ENCODE measurements around the gene WWC2. TPM values are rescaled to one million over a fixed set of nuclear protein-coding genes. Genes with fewer than 3 reads are reported as not detected.

Gene WWC2
- total and polyA plus RNA-seq, 12 donors, result 6.0 to 37.4 (median 31.2) TPM

DNA sequence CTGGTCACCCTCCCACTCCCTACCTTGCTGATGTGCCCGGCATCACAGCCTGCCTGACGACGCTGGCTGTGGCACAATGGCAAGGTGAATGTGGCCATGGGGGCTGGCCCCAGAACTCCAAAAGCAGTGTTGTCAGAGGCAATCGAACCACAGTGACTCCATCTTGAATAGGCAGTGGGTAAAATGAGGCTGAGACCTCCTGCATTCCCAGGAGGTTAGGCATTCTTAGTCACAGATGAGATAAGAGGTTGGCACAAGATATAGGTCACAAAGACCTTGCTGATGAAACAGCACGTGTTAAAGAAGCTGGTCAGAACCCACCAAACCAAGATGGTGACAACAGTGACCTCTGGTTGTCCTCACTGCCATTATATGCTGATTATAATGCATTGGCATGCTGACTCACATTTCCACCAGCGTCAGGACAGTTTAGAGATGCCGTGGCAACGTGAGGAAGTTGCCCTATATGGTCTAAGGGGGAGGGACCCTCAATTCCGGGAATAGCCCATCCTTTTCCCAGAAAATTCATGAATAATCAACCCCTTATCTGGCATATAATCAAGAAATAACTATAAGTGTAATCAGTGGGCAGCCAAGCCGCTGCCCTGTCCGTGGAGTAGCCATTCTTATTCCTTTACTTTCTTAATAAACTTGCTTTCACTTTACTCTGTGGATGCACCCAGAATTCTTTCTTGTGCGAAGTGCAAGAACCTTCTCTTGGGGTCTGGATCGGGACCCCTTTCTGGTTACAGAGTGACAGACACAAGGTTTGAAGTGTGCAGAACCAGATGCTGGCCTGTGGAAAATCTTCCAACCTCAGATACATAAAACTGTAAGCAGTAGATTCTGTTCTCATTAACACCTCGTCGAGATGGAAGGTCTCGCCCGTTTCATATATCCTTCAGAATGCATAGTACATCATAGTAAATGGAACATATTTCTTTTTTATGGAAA lies 249.9 kb downstream of the WWC2 start:
- Histone ChIP-seq H3K4me1 (peaks cover 0 to 25% (median 0%) of the 10 kb centered on the region in 9 donors), H3K36me3 (no peaks in the 10 kb centered on the region), H3K27ac (peak overlapping the region in 1 of 10 donors; percentile 73), H3K27me3 (peaks cover 0 to 19% (median 0%) of the 10 kb centered on the region in 7 donors), H3K9me3 (no peaks in the 10 kb centered on the region), H3K4me3 (no peak overlapping the region)
- 78 to 79% methylated on average over 17 of the region's 17 CpGs for WGBS, 2 donors
- intact Hi-C loops (cut with DNase I), result no loop called here
- DNase-seq, result no peak
- peak in 3 of 8 donors; percentile 44 to 73 (median 57) for ATAC-seq
- no peak for TF ChIP-seq CTCF (IDR thresholded peaks at IDR 0.05)

DNA sequence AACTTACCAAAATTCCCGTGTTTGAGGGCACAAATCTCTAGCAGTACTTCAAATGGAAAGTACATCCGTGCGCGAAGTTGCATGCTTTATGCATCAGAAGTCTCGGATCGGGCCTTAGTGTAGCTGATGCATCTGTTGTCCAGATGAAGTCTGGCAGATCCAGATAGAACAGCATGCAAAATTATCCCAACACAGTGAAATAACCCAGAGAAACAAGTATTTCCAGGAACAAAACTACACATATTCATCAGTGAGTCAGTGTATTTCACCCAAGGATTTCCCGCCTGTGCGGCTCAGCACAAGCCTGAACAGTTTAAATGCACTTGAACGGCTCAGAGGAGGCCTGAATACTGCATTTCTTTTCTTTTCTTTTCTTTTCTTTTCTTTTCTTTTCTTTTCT lies 250.6 kb downstream of the WWC2 start:
- Histone ChIP-seq H3K27me3 (peaks cover 0 to 19% (median 0%) of the 10 kb centered on the region in 7 donors), H3K9me3 (no peaks in the 10 kb centered on the region), H3K4me1 (peaks cover 0 to 25% (median 0%) of the 10 kb centered on the region in 9 donors), H3K36me3 (no peaks in the 10 kb centered on the region), H3K4me3 (no peak overlapping the region), H3K27ac (no peak overlapping the region)
- 97% methylated on average over 9 of the region's 9 CpGs for WGBS, 2 donors
- no peak for TF ChIP-seq CTCF (IDR thresholded peaks at IDR 0.05)
- intact Hi-C loops (cut with DNase I), result no loop called here
- no peak for ATAC-seq
- no peak for DNase-seq

GRCh38 chr4:183350317-183351071 lies 251.4 kb downstream of the WWC2 start:
- Histone ChIP-seq H3K9me3 (no peaks in the 10 kb centered on the region), H3K36me3 (no peaks in the 10 kb centered on the region), H3K27me3 (peaks cover 0 to 19% (median 0%) of the 10 kb centered on the region in 7 donors), H3K4me3 (no peak overlapping the region), H3K27ac (no peak overlapping the region), H3K4me1 (peaks cover 0 to 25% (median 0%) of the 10 kb centered on the region in 9 donors)
- 83 to 87% methylated on average over 17 of the region's 17 CpGs for WGBS, 2 donors
- DNase-seq, result no peak
- no peak for ATAC-seq
- no peak for TF ChIP-seq CTCF (IDR thresholded peaks at IDR 0.05)
- intact Hi-C loops (cut with DNase I), result no loop called here

GRCh38 chr4:183352546-183352945 lies 253.5 kb downstream of the WWC2 start:
- intact Hi-C loops (cut with DNase I), result no loop called here
- WGBS, 2 donors, result 88 to 89% methylated on average over 5 of the region's 5 CpGs
- DNase-seq (no peak), ATAC-seq (no peak)
- Histone ChIP-seq H3K9me3 (no peaks in the 10 kb centered on the region), H3K4me1 (peaks cover 0 to 23% (median 0%) of the 10 kb centered on the region in 9 donors), H3K27me3 (peaks cover 0 to 16% (median 0%) of the 10 kb centered on the region in 7 donors), H3K27ac (no peak overlapping the region), H3K36me3 (no peaks in the 10 kb centered on the region), H3K4me3 (no peak overlapping the region)
- TF ChIP-seq CTCF (IDR thresholded peaks at IDR 0.05), result no peak
